HL-60 (cell line): ENCODE data around the gene PANX1.
"Not testable (repeated sequence)": the region's sequence is repeated elsewhere in the genome, so short reads cannot be mapped to it uniquely, and the experiment has no call there.

Source experiments
- DNase-seq, 2 experiments: peaks; one replicate each; pipeline ENCODE4 v3.0.0-alpha.2; 2010 to 2020; ENCODE audit warnings: low read depth in 1 of 2, low spot score in 1 of 2
- H3K27ac ChIP-seq: fragments of 250-450 bp; sonication (Bioruptor Pico); replicated peaks from 2 replicates; pipeline ENCODE4 v1.5.1; 2020; ENCODE audit warnings: mild to moderate bottlenecking, moderate library complexity
- H3K27me3 ChIP-seq: fragments of 250-450 bp; sonication (Bioruptor Pico); 2 replicates; pipeline ENCODE4 v1.5.1; 2021; ENCODE audit warnings: mild to moderate bottlenecking, moderate library complexity; ENCODE audit not compliant: insufficient read depth, poor library complexity, severe bottlenecking
- H3K4me3 ChIP-seq: replicated peaks from 2 replicates; pipeline ENCODE4 v1.5.1; 2011; ENCODE audit warnings: mild to moderate bottlenecking, control low read depth, low read length; ENCODE audit not compliant: insufficient read depth
- CTCF ChIP-seq: IDR thresholded peaks from one replicate; pipeline ENCODE4 v1.5.1; 2011; ENCODE audit warnings: low read length, control low read depth, inconsistent platforms; ENCODE audit not compliant: insufficient read depth
- GABPA ChIP-seq: IDR thresholded peaks from 2 replicates; pipeline ENCODE4 v1.6.1; 2012; ENCODE audit warnings: low read depth
- POLR2AphosphoS5 ChIP-seq: IDR thresholded peaks from 2 replicates; pipeline ENCODE4 v1.6.1; 2012; ENCODE audit warnings: low read depth
- REST ChIP-seq: IDR thresholded peaks from 2 replicates; pipeline ENCODE4 v1.6.1; 2012; ENCODE audit warnings: low read depth; ENCODE audit not compliant: insufficient replicate concordance
- SPI1 ChIP-seq: IDR thresholded peaks from 2 replicates; pipeline ENCODE4 v1.6.1; 2012; ENCODE audit warnings: low read depth, mild to moderate bottlenecking, borderline replicate concordance

The PANX1 gene

GRCh38 chr11:94112206-94112953 is 16.3 kb upstream of the PANX1 start:
- H3K27ac ChIP-seq, result no peak overlapping the region
- no peak overlapping the region for H3K4me3 ChIP-seq
- H3K27me3 ChIP-seq, result peaks cover 3% of the 10 kb centered on the region
- DNase-seq, result no peak
- TF ChIP-seq REST, result no peak
- TF ChIP-seq POLR2AphosphoS5, result no peak
- no peak for TF ChIP-seq SPI1
- TF ChIP-seq CTCF, result no peak

GRCh38 chr11:94117197-94117574 is 11.5 kb upstream of the PANX1 start:
- Histone ChIP-seq H3K27me3 (no peaks in the 10 kb centered on the region), H3K4me3 (no peak overlapping the region), H3K27ac (no peak overlapping the region)
- DNase-seq, result no peak
- no peak for TF ChIP-seq GABPA
- no peak for TF ChIP-seq POLR2AphosphoS5
- TF ChIP-seq REST, result no peak
- TF ChIP-seq SPI1, result no peak
- no peak for TF ChIP-seq CTCF

- Histone ChIP-seq H3K4me3 (no peak overlapping the region), H3K27ac (no peak overlapping the region), H3K27me3 (no peaks in the 10 kb centered on the region)
- TF ChIP-seq POLR2AphosphoS5, result no peak
- TF ChIP-seq CTCF, result no peak
- TF ChIP-seq GABPA, result no peak
- TF ChIP-seq SPI1, result no peak
- no peak for TF ChIP-seq REST
- no peak for DNase-seq
These were observed 10.8 kb upstream of the PANX1 start for GRCh38 chr11:94117871-94118270.

- not testable (repeated sequence) for DNase-seq, H3K27ac ChIP-seq, H3K27me3 ChIP-seq
These were observed 9.0 kb upstream of the PANX1 start for GRCh38 chr11:94119676-94120075.

GRCh38 chr11:94120516-94120915 is 8.1 kb upstream of the PANX1 start:
- DNase-seq, H3K27me3 ChIP-seq, H3K27ac ChIP-seq, H3K4me3 ChIP-seq: not testable (repeated sequence)

More at GRCh38 chr11:94119676-94120075, 9.0 kb upstream of the PANX1 start:
- not testable (repeated sequence) for H3K4me3 ChIP-seq
